WTC11 (cell line): Measurements from ENCODE around the gene NPAT. TPM values are rescaled to one million over a fixed set of nuclear protein-coding genes. Genes with fewer than 3 reads are reported as not detected.

ENCODE experiments used
- ATAC-seq: fragments of 200-7000 bp; cut with Tn5 transposase; 2 replicates; pipeline ENCODE4 v1.10.0; 2021; ENCODE audit warnings: mild to moderate bottlenecking, moderate library complexity
- CTCF ChIA-PET: fragments of 300-600 bp; sonication (Branson Sonifier 250); formaldehyde crosslinking; loops from one replicate; lab custom pipeline; 2021; ENCODE audit warnings: antibody characterized with exemption; lab: Charles Lee
- POLR2A ChIA-PET: fragments of 350-600 bp; sonication (Branson Sonifier 250); formaldehyde crosslinking; loops from one replicate; lab custom pipeline; 2021; ENCODE audit warnings: antibody characterized with exemption; lab: Charles Lee
- DNase-seq: peaks from one replicate; pipeline ENCODE4 v3.0.0; 2021; ENCODE audit warnings: low spot score
- H3K27ac Mint-ChIP-seq: 2 replicates; pipeline ENCODE4 v1.8.0; 2021; ENCODE audit warnings: mixed read lengths
- H3K27me3 Mint-ChIP-seq: 2 replicates; pipeline ENCODE4 v1.8.0; 2021; ENCODE audit warnings: low read depth, mild to moderate bottlenecking, moderate library complexity, mixed read lengths
- H3K36me3 Mint-ChIP-seq: 2 replicates; pipeline ENCODE4 v1.8.0; 2021; ENCODE audit warnings: mixed read lengths
- H3K4me1 Mint-ChIP-seq: 2 replicates; pipeline ENCODE4 v1.8.0; 2022; ENCODE audit warnings: mixed read lengths
- H3K4me3 Mint-ChIP-seq: 2 replicates; pipeline ENCODE4 v1.8.0; 2021; ENCODE audit warnings: mild to moderate bottlenecking, moderate library complexity, mixed read lengths
- H3K9me3 Mint-ChIP-seq: 2 replicates; pipeline ENCODE4 v1.8.0; 2021; ENCODE audit warnings: mixed read lengths
- CTCF ChIP-seq: fragments of 200-600 bp; IDR thresholded peaks from 2 replicates; pipeline ENCODE4 v1.8.0; 2022; ENCODE audit warnings: antibody characterized with exemption
- E2F1 ChIP-seq: sonication (generic); formaldehyde crosslinking; IDR thresholded peaks from 2 replicates; pipeline ENCODE4 v1.8.0; 2022; ENCODE audit warnings: mild to moderate bottlenecking, missing genetic modification reagents
- FOXK1 ChIP-seq: sonication (generic); formaldehyde crosslinking; IDR thresholded peaks from 2 replicates; pipeline ENCODE4 v1.8.0; 2022; ENCODE audit warnings: mild to moderate bottlenecking, moderate library complexity, missing genetic modification reagents
- GABPB1 ChIP-seq: sonication (generic); formaldehyde crosslinking; IDR thresholded peaks from 2 replicates; pipeline ENCODE4 v1.8.1; 2023; ENCODE audit warnings: mild to moderate bottlenecking, missing genetic modification reagents
- GRHL2 ChIP-seq: fragments of 250-450 bp; sonication (Bioruptor Pico); IDR thresholded peaks from 2 replicates; pipeline ENCODE4 v1.8.0; 2022; ENCODE audit warnings: mild to moderate bottlenecking, moderate library complexity; ENCODE audit not compliant: insufficient replicate concordance, severe bottlenecking
- KAT7 ChIP-seq: sonication (generic); formaldehyde crosslinking; IDR thresholded peaks from 2 replicates; pipeline ENCODE4 v1.8.1; 2023; ENCODE audit warnings: missing genetic modification reagents, mild to moderate bottlenecking, borderline replicate concordance
- NR1H2 ChIP-seq: sonication (generic); formaldehyde crosslinking; IDR thresholded peaks from 2 replicates; pipeline ENCODE4 v1.9.0; 2021; ENCODE audit warnings: mild to moderate bottlenecking, moderate library complexity, missing genetic modification reagents
- SMAD4 ChIP-seq: sonication (generic); formaldehyde crosslinking; IDR thresholded peaks from 2 replicates; pipeline ENCODE4 v1.8.0; 2022; ENCODE audit warnings: mild to moderate bottlenecking, missing genetic modification reagents
- SP1 ChIP-seq: sonication (generic); formaldehyde crosslinking; conservative IDR thresholded peaks from 2 replicates; pipeline ENCODE4 v1.8.1; 2022; ENCODE audit warnings: missing genetic modification reagents
- STAT6 ChIP-seq: sonication (generic); formaldehyde crosslinking; conservative IDR thresholded peaks from 2 replicates; pipeline ENCODE4 v1.8.1; 2023; ENCODE audit warnings: mild to moderate bottlenecking, low read depth, missing genetic modification reagents, moderate library complexity
- TEAD1 ChIP-seq: sonication (generic); formaldehyde crosslinking; IDR thresholded peaks from 2 replicates; pipeline ENCODE4 v1.8.0; 2022; ENCODE audit warnings: mild to moderate bottlenecking, missing genetic modification reagents
- USF2 ChIP-seq: sonication (generic); formaldehyde crosslinking; IDR thresholded peaks from 2 replicates; pipeline ENCODE4 v1.8.1; 2023; ENCODE audit warnings: mild to moderate bottlenecking, missing genetic modification reagents, moderate library complexity
- ZMAT4 ChIP-seq: fragments of 250-450 bp; sonication (Bioruptor Pico); IDR thresholded peaks from 2 replicates; pipeline ENCODE4 v1.9.0; 2021; ENCODE audit warnings: mild to moderate bottlenecking
- ZNF121 ChIP-seq: sonication (generic); formaldehyde crosslinking; IDR thresholded peaks from 2 replicates; pipeline ENCODE4 v1.8.0; 2023; ENCODE audit warnings: missing genetic modification reagents
- ZNF263 ChIP-seq: sonication (generic); formaldehyde crosslinking; IDR thresholded peaks from 2 replicates; pipeline ENCODE4 v1.8.1; 2022; ENCODE audit warnings: low read depth, mild to moderate bottlenecking, moderate library complexity, missing genetic modification reagents
- ZNF512 ChIP-seq: sonication (generic); formaldehyde crosslinking; IDR thresholded peaks from 2 replicates; pipeline ENCODE4 v1.8.1; 2022; ENCODE audit warnings: missing genetic modification reagents, borderline replicate concordance
- ZSCAN18 ChIP-seq: fragments of 250-450 bp; sonication (Bioruptor Pico); IDR thresholded peaks from 2 replicates; pipeline ENCODE4 v2.1.2; 2022; ENCODE audit warnings: mild to moderate bottlenecking, moderate library complexity
- total RNA-seq: library from RNA; stranded (reverse); gene quantifications from 3 replicates; pipeline ENCODE4 v1.2.3, GENCODE V29; 2021

Gene NPAT
- total RNA-seq, 1 experiment from 2014 or later, result 17.2 TPM

GRCh38 chr11:108216988-108217387 is 5.5 kb downstream of the NPAT start:
- H3K4me3 Mint-ChIP-seq, result no peak overlapping the region
- no peaks in the 10 kb centered on the region for H3K27me3 Mint-ChIP-seq
- H3K4me1 Mint-ChIP-seq, result peaks cover 28% of the 10 kb centered on the region
- CTCF ChIA-PET, result interaction anchor here (0.6 kb wide), 1 partner anchor 50 kb away, joined by 4 read pairs; no protein-coding TSS in a partner anchor
- POLR2A ChIA-PET, result no interaction called here
- ATAC-seq, result no peak
- DNase-seq, result no peak
- H3K9me3 Mint-ChIP-seq, result no peaks in the 10 kb centered on the region
- H3K27ac Mint-ChIP-seq, result 0 out of 2 replicates have a peak overlapping the region, but pooled peaks have one; percentile 10
- H3K36me3 Mint-ChIP-seq, result peaks cover 13% of the 10 kb centered on the region
- TF ChIP-seq GRHL2 (CRISPR knock-in tag) (no peak), USF2 (CRISPR knock-in tag) (no peak), ZMAT4 (CRISPR knock-in tag) (no peak), E2F1 (CRISPR knock-in tag) (no peak), GABPB1 (no peak), STAT6 (no peak), TEAD1 (no peak), ZSCAN18 (CRISPR knock-in tag) (no peak), SMAD4 (CRISPR knock-in tag) (no peak), KAT7 (CRISPR knock-in tag) (no peak), NR1H2 (CRISPR knock-in tag) (no peak), SP1 (no peak), ZNF121 (CRISPR knock-in tag) (no peak), ZNF512 (CRISPR knock-in tag) (no peak), ZNF263 (CRISPR knock-in tag) (no peak), FOXK1 (CRISPR knock-in tag) (no peak), CTCF (no peak)
